Inflammatory macrophage treated with lipopolysaccharide for 1 hour (primary cell): Measurements from ENCODE around the gene MLXIP.

Experiments used
- DNase-seq, 2 donors: peaks; one replicate each; pipeline ENCODE4 v3.0.0-alpha.2; 2020 to 2022

Gene MLXIP

DNA sequence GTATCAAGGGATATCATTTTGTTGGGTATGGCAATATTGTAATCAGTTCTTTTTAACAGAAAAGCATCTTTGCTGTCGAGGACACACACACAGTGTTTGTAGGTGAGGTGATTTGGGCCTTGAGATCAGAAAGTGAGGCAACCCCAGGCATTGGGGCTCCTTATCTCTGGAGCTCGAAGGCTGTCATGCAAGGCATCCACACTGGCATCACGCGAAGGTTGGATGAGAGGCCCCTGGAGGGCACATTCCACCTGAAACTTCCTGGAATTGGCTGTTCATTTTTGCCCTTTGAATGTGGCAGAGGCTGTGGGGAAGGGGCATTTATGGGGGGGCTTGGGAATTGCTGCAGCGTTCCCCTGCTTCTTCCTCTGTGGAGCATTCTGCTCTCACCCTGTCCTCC is 49.9 kb downstream of the MLXIP start:
- DNase-seq, result no peak

- DNase-seq, result no peak
Observed at GRCh38 chr12:122129131-122129530, 50.6 kb downstream of the MLXIP start.

DNA sequence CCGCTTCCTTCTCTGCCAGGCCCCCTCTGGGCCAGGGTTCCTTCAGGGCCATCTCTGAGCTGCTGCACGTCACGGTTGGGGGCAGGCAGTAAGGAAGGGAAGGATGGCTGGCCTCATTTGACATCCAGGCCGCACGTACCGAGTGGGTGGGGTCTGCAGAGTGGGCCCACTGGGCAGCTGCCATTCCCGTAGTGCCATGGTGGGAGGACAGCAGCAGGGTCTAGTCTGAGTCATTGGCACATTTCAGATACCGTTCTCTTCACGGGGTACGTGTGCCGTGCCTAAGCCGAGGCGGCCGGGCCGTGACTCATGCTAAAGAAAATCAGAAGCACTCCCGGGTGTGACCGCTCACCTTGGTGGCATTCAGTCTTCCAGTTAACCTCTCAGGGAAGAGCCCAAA is 51.6 kb downstream of the MLXIP start:
- DNase-seq, result no peak

- no peak for DNase-seq
Observed at GRCh38 chr12:122133192-122133950, 54.8 kb downstream of the MLXIP start.

GRCh38 chr12:122135437-122136031 is 57.0 kb downstream of the MLXIP start:
- no peak for DNase-seq

DNA sequence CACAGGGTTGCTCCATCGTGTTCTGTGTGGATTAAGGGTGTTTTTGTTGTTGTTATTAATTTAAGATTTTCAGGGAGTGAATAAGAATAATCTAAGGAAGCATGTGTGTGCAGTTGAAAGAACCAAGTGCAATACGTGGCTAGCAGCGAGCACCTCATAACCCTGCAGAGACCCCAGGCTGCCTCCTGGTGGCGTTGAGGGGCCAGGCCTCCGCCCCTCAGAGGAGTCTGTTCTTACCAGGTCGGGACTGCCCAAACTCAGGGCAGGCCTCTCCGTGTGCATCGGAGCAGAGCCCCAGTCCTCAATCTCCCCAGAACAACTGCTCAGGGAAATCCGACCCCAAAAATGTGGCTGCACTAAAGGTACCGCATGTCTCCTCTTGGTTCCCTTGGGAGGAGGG is 58.7 kb downstream of the MLXIP start:
- no peak for DNase-seq

- DNase-seq, result no peak
Observed at GRCh38 chr12:122137681-122138080, 59.1 kb downstream of the MLXIP start.

- DNase-seq, result no peak
Observed at GRCh38 chr12:122138181-122138580, 59.6 kb downstream of the MLXIP start.

- no peak for DNase-seq
Observed at GRCh38 chr12:122138616-122139015, 60.1 kb downstream of the MLXIP start.

DNA sequence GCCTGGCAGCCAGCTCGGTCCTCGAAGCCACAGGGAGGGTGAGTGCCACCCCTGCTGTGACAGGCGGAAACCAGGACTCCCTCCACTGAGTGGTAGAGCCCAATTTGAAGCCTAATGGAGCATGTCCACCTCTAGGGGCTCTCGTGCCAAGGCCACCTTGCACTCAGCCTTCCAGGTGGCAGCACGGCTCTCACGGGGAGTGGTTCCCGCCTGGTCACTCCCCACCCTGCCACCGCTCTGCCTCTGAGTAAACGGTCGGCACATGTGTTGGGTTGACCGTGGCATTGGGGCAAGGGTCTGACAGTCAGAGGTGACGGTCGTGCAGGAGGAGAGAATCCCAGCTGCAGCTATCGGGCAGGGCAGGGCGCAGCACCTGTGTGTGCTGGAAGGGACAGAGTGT is 60.7 kb downstream of the MLXIP start:
- DNase-seq, result no peak

- no peak for DNase-seq
Observed at GRCh38 chr12:122139941-122140340, 61.4 kb downstream of the MLXIP start.

DNA sequence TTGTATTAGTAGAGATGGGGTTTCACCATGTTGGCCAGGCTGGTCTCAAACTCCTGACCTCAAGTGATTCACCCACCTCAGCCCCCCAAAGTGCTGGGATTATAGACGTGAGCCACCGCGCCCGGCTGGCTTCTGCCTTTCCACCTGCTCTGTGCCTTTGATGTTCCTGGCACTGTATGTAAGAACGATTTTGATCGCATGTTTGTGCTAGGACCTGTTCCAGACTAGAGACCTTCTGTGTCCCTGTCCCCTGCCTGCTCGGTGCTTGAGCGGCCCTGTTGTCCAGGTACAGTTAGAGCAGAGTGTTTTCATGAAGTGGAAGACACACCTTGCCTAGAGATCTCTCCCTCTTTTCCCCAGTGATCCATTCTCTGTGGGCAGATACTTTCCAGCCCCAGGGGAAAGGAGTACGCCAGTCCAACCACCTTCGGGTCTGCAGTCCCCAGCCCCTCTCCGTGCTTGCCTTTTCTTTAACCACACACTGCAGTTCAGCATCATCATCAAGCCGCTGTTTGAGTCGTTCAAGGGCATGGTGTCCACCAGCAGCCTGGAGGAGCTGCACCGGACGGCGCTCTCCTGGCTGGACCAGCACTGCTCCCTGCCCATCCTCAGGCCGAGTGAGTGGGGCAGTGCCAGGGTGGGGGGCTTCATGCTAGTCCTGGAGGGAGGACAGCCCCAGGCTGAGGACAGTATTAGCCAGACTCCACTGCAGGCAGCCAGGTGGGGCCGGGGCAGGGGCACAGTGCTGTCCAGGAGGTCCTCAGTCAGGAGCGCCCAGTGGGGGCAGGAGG is 62.1 kb downstream of the MLXIP start:
- DNase-seq, result no peak

DNA sequence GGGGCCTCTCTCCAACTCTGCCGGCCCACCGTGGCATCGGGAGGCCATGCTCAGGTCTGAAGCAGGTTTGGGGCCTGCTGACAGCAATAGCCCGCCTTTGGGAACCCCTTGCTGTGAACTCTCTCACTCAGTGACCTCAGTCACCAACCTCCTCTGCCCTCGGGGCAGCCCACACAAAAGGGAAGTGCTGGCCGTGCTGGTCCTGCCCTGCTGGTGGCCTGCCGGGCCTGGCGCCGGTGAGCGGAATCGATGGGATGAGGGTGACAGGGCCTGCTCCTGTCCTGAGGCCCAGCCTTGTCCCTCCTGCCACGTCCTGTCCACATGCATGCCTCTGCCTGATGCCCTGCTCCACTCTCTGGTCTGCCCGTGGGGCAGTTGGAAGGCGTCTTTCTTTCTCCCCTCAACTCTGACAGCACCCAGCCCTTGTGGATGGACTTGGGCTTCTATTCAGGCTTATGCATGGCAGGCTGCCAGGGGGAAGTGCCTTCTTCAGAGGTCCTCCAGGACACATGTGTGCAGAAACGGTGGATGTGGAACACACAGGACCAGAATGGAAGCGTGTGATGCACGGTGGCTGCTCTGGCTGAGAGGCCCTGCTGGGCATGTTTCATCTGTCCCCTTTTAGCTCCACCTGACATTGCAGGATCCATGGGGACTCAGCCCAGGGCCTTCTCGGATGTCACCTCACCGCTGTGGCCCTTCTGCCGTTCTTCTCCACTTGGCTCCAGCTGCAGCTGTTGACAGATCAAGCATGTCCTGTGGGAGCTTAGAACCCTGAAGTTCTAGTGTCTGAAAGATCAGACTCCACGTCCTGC is 63.6 kb downstream of the MLXIP start:
- no peak for DNase-seq

- DNase-seq, result no peak
Observed at GRCh38 chr12:122142857-122143256, 64.3 kb downstream of the MLXIP start.

DNA sequence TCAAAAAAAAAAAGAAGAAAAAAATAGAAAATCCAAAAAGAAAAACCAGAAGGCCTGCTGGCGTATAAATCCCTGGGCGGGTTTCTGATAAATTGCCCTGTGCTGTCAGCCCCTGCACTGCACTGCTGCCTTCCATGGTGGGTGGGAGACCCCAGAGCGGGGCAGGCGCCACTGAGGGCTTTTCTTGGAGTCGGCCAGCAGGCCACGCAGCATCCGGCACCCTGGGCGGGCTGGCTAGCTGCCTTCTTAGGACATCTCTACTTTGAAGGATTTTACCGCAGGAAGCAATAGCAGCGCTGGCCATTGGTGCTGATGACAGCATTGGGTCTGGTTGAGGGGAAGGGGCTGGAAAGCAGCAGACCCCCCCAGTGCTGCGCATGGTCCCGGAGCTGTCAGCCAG is 66.3 kb downstream of the MLXIP start:
- no peak for DNase-seq

DNA sequence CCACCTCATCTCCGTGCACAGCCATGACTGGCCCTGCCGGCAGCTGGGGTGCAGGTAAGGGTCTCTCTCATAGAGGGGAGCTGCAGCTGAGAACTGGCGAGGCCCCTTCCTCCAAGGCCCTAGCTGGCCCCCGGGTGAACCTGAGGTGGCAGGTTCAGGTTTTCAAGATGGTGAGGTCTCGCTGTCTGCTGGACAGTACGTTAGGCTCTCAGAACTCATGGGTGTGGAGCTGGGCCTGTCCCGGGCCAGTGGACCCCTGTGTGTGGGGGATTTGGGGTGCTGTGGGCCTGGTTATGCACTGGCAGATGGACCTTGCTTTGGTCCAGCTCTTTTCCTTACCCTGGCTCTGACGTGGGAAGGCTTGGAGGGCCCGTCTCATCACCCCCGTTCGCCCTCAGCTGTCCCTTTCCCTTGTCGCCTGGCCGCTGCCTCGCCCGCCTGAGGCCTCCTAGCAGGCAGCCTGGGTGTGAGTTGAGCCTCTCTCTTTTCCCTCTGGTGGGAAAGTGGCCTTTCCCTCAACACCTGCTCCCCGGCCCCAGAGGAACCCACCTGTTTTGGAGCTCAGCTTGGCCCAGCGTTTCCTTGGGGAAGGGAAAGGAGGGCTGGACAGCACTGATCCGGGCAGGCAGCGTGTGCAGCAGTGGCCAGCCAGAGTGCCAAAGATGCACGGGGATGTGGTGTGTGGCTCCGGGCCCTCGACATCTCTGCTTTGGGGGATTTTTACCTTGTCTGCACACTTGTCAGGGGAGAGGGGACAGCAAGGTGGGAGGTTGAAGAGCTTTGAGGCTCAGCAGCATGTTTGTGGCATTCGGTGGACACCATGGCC is 67.2 kb downstream of the MLXIP start:
- DNase-seq, result no peak

GRCh38 chr12:122147514-122148290 is 69.1 kb downstream of the MLXIP start:
- no peak for DNase-seq

- no peak for DNase-seq
Observed at GRCh38 chr12:122148657-122149056, 70.1 kb downstream of the MLXIP start.

- DNase-seq, result no peak
Observed at GRCh38 chr12:122150127-122150681, 71.6 kb downstream of the MLXIP start.

- DNase-seq, result no peak
Observed at GRCh38 chr12:122152754-122153153, 74.2 kb downstream of the MLXIP start.

DNA sequence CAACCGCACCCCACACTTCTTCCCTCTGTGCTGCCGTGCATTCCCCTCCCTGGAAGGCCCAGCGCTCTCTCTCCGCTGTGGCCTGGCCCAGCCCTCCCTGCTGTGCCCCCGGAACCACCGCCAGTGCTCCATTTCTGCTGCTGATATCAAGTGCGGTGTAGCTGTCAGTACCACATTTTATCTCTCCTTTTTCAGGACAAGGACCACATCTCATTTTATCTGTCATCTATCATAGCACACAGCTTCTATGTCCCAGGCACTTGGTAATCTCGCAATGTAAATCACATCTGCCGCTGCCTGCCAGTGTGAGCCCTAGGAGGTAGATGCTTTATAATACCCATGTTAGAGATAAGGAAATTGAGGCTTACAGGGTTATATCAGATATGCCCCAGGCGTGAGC is 77.1 kb downstream of the MLXIP start:
- DNase-seq, result no peak
